NCI-H128 (cell line): ENCODE data around the gene RPS19.

Source experiments
- DNase-seq: peaks from one replicate; lab custom pipeline; 2025; ENCODE audit not compliant: unreplicated experiment; lab: John Stamatoyannopoulos, UW

The RPS19 gene

GRCh38 chr19:41897181-41897580 lies 37.1 kb downstream of the RPS19 start:
- no peak for DNase-seq

- DNase-seq: no peak
Measured at GRCh38 chr19:41897820-41898219, 37.8 kb downstream of the RPS19 start.

- DNase-seq: no peak
Measured at GRCh38 chr19:41898235-41898634, 38.2 kb downstream of the RPS19 start.

GRCh38 chr19:41901707-41902360 lies 41.8 kb downstream of the RPS19 start:
- no peak for DNase-seq

- DNase-seq: no peak
Measured at GRCh38 chr19:41902594-41902993, 42.5 kb downstream of the RPS19 start.

GRCh38 chr19:41903193-41903953 lies 43.3 kb downstream of the RPS19 start:
- no peak for DNase-seq

GRCh38 chr19:41904118-41904870 lies 44.2 kb downstream of the RPS19 start:
- no peak for DNase-seq

GRCh38 chr19:41905273-41906002 lies 45.4 kb downstream of the RPS19 start:
- no peak for DNase-seq

- no peak for DNase-seq
Measured at GRCh38 chr19:41906271-41906670, 46.2 kb downstream of the RPS19 start.

- DNase-seq: no peak
Measured at GRCh38 chr19:41906916-41907680, 47.0 kb downstream of the RPS19 start.

GRCh38 chr19:41907994-41908615 lies 48.0 kb downstream of the RPS19 start:
- no peak for DNase-seq

- DNase-seq: no peak
Measured at GRCh38 chr19:41908724-41909464, 48.8 kb downstream of the RPS19 start.

- no peak for DNase-seq
Measured at GRCh38 chr19:41909706-41910105, 49.7 kb downstream of the RPS19 start.

GRCh38 chr19:41910240-41910991 lies 50.4 kb downstream of the RPS19 start:
- DNase-seq: no peak

GRCh38 chr19:41910992-41911888 lies 51.2 kb downstream of the RPS19 start:
- no peak for DNase-seq

- DNase-seq: no peak
Measured at GRCh38 chr19:41911889-41912731, 52.1 kb downstream of the RPS19 start.
